ENCODE results near the gene POP4. TPM values are rescaled to one million over a fixed set of nuclear protein-coding genes. Genes with fewer than 3 reads are reported as not detected.

Gene POP4
- total RNA-seq, 4 donors from 2014 or later: 53.4 to 91.4 (median 87.8) TPM

GRCh38 chr19:29610574-29611271 is 4.6 kb downstream of the POP4 start:
- peak; percentile 77 to 78 for DNase-seq
- peaks cover 41 to 45% of the 10 kb centered on the region in 2 donors for H3K36me3 ChIP-seq
- no peak overlapping the region for H3K27ac ChIP-seq
- intact Hi-C loops (cut with DNase I): loop anchor here (5.0 kb wide), 1 partner anchor 102 kb away; no protein-coding TSS in a partner anchor
- no peaks in the 10 kb centered on the region for H3K9me3 ChIP-seq
- WGBS, 2 donors: 43 to 56% methylated on average over 18 to 19 of the region's 19 CpGs
- H3K4me1 ChIP-seq: peaks cover 5% of the 10 kb centered on the region in 2 donors
- no peak overlapping the region for H3K4me3 ChIP-seq (replicated peaks in 1 of 3)
- TF ChIP-seq POLR2A (IDR thresholded peaks at IDR 0.05) (no peak), CTCF (IDR thresholded peaks at IDR 0.05) (peak; percentile 23 to 75 (median 68))
- no peaks in the 10 kb centered on the region for H3K27me3 ChIP-seq

- Histone ChIP-seq H3K27ac (no peak overlapping the region), H3K4me1 (peaks cover 0 to under 1% of the 10 kb centered on the region in 2 donors), H3K9me3 (no peaks in the 10 kb centered on the region), H3K27me3 (no peaks in the 10 kb centered on the region), H3K36me3 (peaks cover 41 to 50% of the 10 kb centered on the region in 2 donors), H3K4me3 (replicated peaks in 1 of 3) (no peak overlapping the region)
- TF ChIP-seq CTCF (IDR thresholded peaks at IDR 0.05): no peak
- TF ChIP-seq POLR2A (IDR thresholded peaks at IDR 0.05): no peak
- 94 to 99% methylated on average over 9 of the region's 9 CpGs for WGBS, 2 donors
- no peak for DNase-seq
- intact Hi-C loops (cut with DNase I): loop anchor here (5.0 kb wide), 1 partner anchor 100 kb away; no protein-coding TSS in a partner anchor
Measured at GRCh38 chr19:29612121-29612520, 6.0 kb downstream of the POP4 start.

GRCh38 chr19:29612801-29613595 is 6.9 kb downstream of the POP4 start:
- Histone ChIP-seq H3K27me3 (no peaks in the 10 kb centered on the region), H3K9me3 (no peaks in the 10 kb centered on the region), H3K27ac (no peak overlapping the region), H3K4me1 (no peaks in the 10 kb centered on the region), H3K4me3 (replicated peaks in 1 of 3) (no peak overlapping the region), H3K36me3 (peaks cover 41 to 50% of the 10 kb centered on the region in 2 donors)
- TF ChIP-seq CTCF (IDR thresholded peaks at IDR 0.05) (no peak), POLR2A (IDR thresholded peaks at IDR 0.05) (no peak)
- WGBS, 2 donors: 92 to 95% methylated on average over 12 to 19 of the region's 21 CpGs
- no peak for DNase-seq
- intact Hi-C loops (cut with DNase I): loop anchor here (5.0 kb wide), 1 partner anchor 99 kb away; no protein-coding TSS in a partner anchor

- Histone ChIP-seq H3K4me3 (replicated peaks in 1 of 3) (no peak overlapping the region), H3K9me3 (no peaks in the 10 kb centered on the region), H3K27me3 (no peaks in the 10 kb centered on the region), H3K27ac (no peak overlapping the region), H3K36me3 (peaks cover 37 to 50% of the 10 kb centered on the region in 2 donors), H3K4me1 (no peaks in the 10 kb centered on the region)
- 89 to 96% methylated on average over 3 to 7 of the region's 7 CpGs for WGBS, 2 donors
- DNase-seq: no peak
- no peak for TF ChIP-seq POLR2A (IDR thresholded peaks at IDR 0.05)
- no peak for TF ChIP-seq CTCF (IDR thresholded peaks at IDR 0.05)
- intact Hi-C loops (cut with DNase I): loop anchor here (5.0 kb wide), 1 partner anchor 98 kb away; no protein-coding TSS in a partner anchor
Measured at GRCh38 chr19:29614046-29614445, 8.0 kb downstream of the POP4 start.

Measured in thyroid gland (tissue), 4 donors.